Endodermal cell (in vitro differentiated cells): Measurements from ENCODE around the gene CYP11A1. TPM values are rescaled to one million over a fixed set of nuclear protein-coding genes. Genes with fewer than 3 reads are reported as not detected.

Experiments
- DNase-seq: peaks from one replicate; pipeline ENCODE4 v3.0.0-alpha.2; 2017
- H3K27ac ChIP-seq: 2 replicates; pipeline ENCODE4 v1.5.1; 2013; ENCODE audit warnings: mild to moderate bottlenecking, low read depth, low read length, moderate library complexity
- H3K27me3 ChIP-seq: 2 replicates; pipeline ENCODE4 v1.6.1; 2013; ENCODE audit warnings: mild to moderate bottlenecking, low read length, moderate library complexity; ENCODE audit not compliant: insufficient read depth, control insufficient read depth, poor library complexity, severe bottlenecking
- H3K36me3 ChIP-seq: 2 replicates; pipeline ENCODE4 v1.7.0; 2013; ENCODE audit warnings: mild to moderate bottlenecking, low read length, moderate library complexity; ENCODE audit not compliant: control insufficient read depth, insufficient read depth
- H3K4me1 ChIP-seq: one replicate; pipeline ENCODE4 v1.7.0; 2013; ENCODE audit warnings: low read length; ENCODE audit not compliant: control insufficient read depth, insufficient read depth
- H3K4me3 ChIP-seq: 2 replicates; pipeline ENCODE4 v1.5.1; 2013; ENCODE audit warnings: mild to moderate bottlenecking, low read length, moderate library complexity
- H3K9ac ChIP-seq: 2 replicates; pipeline ENCODE4 v1.6.1; 2013; ENCODE audit warnings: mild to moderate bottlenecking, low read length, moderate library complexity; ENCODE audit not compliant: poor library complexity, severe bottlenecking; ENCODE audit errors: extremely low read depth
- H3K9me3 ChIP-seq: 2 replicates; pipeline ENCODE4 v1.6.1; 2013; ENCODE audit warnings: mild to moderate bottlenecking, low read length, moderate library complexity; ENCODE audit not compliant: control insufficient read depth
- H3K27ac Mint-ChIP-seq: 2 replicates; pipeline ENCODE4 v1.8.0; 2020; ENCODE audit warnings: mixed read lengths
- H3K27me3 Mint-ChIP-seq: 2 replicates; pipeline ENCODE4 v1.8.0; 2021; ENCODE audit warnings: mild to moderate bottlenecking, mixed read lengths; ENCODE audit not compliant: insufficient read depth
- H3K36me3 Mint-ChIP-seq: 2 replicates; pipeline ENCODE4 v1.8.0; 2020; ENCODE audit warnings: low read depth, mixed read lengths
- H3K4me1 Mint-ChIP-seq: 2 replicates; pipeline ENCODE4 v1.8.0; 2020; ENCODE audit warnings: mixed read lengths
- H3K4me3 Mint-ChIP-seq: 2 replicates; pipeline ENCODE4 v1.8.0; 2020; ENCODE audit warnings: mild to moderate bottlenecking, moderate library complexity, mixed read lengths
- H3K9me3 Mint-ChIP-seq: 2 replicates; pipeline ENCODE4 v1.8.0; 2020; ENCODE audit warnings: mild to moderate bottlenecking, mixed read lengths
- CTCF ChIP-seq: fragments of 200-600 bp; sonication (generic); conservative IDR thresholded peaks from 2 replicates; pipeline ENCODE4 v1.5.0; 2021; ENCODE audit warnings: antibody characterized with exemption, mild to moderate bottlenecking
- WGBS, 2 experiments: methylation state at CpG; one replicate each; pipeline versions ENCODE4 v1.1.5 to v1.1.7; 2013; ENCODE audit warnings: missing lambda C conversion rate in 2 of 2, mixed read lengths in 1 of 2; ENCODE audit not compliant: insufficient coverage in 1 of 2, insufficient read length in 1 of 2; 5-methylcytosine and 5-hydroxymethylcytosine counted together
- total RNA-seq, 2 donors: library from RNA; stranded (reverse); fragmentation: NEBNext Ultra II Directional in 1 of 2; extraction: Animal tissue kit (Norgen Biotek cat#: 25700) in 1 of 2; gene quantifications; 2 replicates in 1 of 2; 3 replicates in 1 of 2; pipeline ENCODE4 v1.2.1, GENCODE V29; 2021

Gene CYP11A1
- total RNA-seq, 2 donors from 2014 or later = 4.8 to 5.3 TPM

GRCh38 chr15:74297887-74298286, 69.6 kb downstream of the CYP11A1 start:
- no peak overlapping the region for H3K27ac ChIP-seq
- no peak overlapping the region for H3K4me3 Mint-ChIP-seq
- H3K4me1 ChIP-seq = no peaks in the 10 kb centered on the region
- no peak for TF ChIP-seq CTCF
- 69% methylated on average over 1 of the region's 1 CpG; no CpG with 5 or more reads in 1 of the 2 experiments for WGBS, 2 experiments
- H3K4me1 Mint-ChIP-seq = peaks cover 16% of the 10 kb centered on the region
- H3K9ac ChIP-seq = no peak overlapping the region
- peaks cover 32% of the 10 kb centered on the region for H3K27me3 ChIP-seq
- H3K27me3 Mint-ChIP-seq = peaks cover 64% of the 10 kb centered on the region
- DNase-seq = no peak
- no peaks in the 10 kb centered on the region for H3K9me3 ChIP-seq
- no peaks in the 10 kb centered on the region for H3K36me3 Mint-ChIP-seq
- no peak overlapping the region for H3K27ac Mint-ChIP-seq
- H3K36me3 ChIP-seq = no peaks in the 10 kb centered on the region
- no peak overlapping the region for H3K4me3 ChIP-seq
- no peaks in the 10 kb centered on the region for H3K9me3 Mint-ChIP-seq

- H3K27ac ChIP-seq = no peak overlapping the region
- H3K4me1 ChIP-seq = peaks cover 5% of the 10 kb centered on the region
- H3K4me3 ChIP-seq = no peak overlapping the region
- H3K9me3 ChIP-seq = no peaks in the 10 kb centered on the region
- Mint-ChIP-seq H3K36me3 (no peaks in the 10 kb centered on the region), H3K9me3 (no peaks in the 10 kb centered on the region), H3K4me1 (peaks cover 17% of the 10 kb centered on the region), H3K4me3 (no peak overlapping the region), H3K27ac (no peak overlapping the region), H3K27me3 (peaks cover 54% of the 10 kb centered on the region)
- H3K27me3 ChIP-seq = peaks cover 23% of the 10 kb centered on the region
- H3K9ac ChIP-seq = no peak overlapping the region
- peak; percentile 68 for DNase-seq
- TF ChIP-seq CTCF = peak; percentile 69
- WGBS, 2 experiments = 79 to 90% methylated on average over 5 to 6 of the region's 6 CpGs
- no peaks in the 10 kb centered on the region for H3K36me3 ChIP-seq
Measured at GRCh38 chr15:74295800-74296199, 71.6 kb downstream of the CYP11A1 start.

GRCh38 chr15:74294010-74294409, 73.4 kb downstream of the CYP11A1 start:
- no peak overlapping the region for H3K4me3 Mint-ChIP-seq
- no peak for DNase-seq
- no peaks in the 10 kb centered on the region for H3K36me3 ChIP-seq
- no peak overlapping the region for H3K27ac Mint-ChIP-seq
- no peak overlapping the region for H3K4me3 ChIP-seq
- peaks cover 5% of the 10 kb centered on the region for H3K27me3 ChIP-seq
- peaks cover 49% of the 10 kb centered on the region for H3K27me3 Mint-ChIP-seq
- H3K4me1 Mint-ChIP-seq = peaks cover 15% of the 10 kb centered on the region
- H3K4me1 ChIP-seq = peaks cover 7% of the 10 kb centered on the region
- TF ChIP-seq CTCF = no peak
- H3K36me3 Mint-ChIP-seq = no peaks in the 10 kb centered on the region
- H3K27ac ChIP-seq = no peak overlapping the region
- WGBS, 2 experiments = 100% methylated on average over 1 of the region's 1 CpG; no CpG with 5 or more reads in 1 of the 2 experiments
- H3K9me3 ChIP-seq = no peaks in the 10 kb centered on the region
- H3K9ac ChIP-seq = no peak overlapping the region
- H3K9me3 Mint-ChIP-seq = no peaks in the 10 kb centered on the region
